ENCODE results near the gene SYT15. TPM values are rescaled to one million over a fixed set of nuclear protein-coding genes. Genes with fewer than 3 reads are reported as not detected.
A peak's percentile ranks its signal among the peaks of the same experiment; 100 is the strongest.

SYT15 gene
- total and polyA plus RNA-seq, 10 donors = 0.20 to 8.4 (median 2.4) TPM

DNA sequence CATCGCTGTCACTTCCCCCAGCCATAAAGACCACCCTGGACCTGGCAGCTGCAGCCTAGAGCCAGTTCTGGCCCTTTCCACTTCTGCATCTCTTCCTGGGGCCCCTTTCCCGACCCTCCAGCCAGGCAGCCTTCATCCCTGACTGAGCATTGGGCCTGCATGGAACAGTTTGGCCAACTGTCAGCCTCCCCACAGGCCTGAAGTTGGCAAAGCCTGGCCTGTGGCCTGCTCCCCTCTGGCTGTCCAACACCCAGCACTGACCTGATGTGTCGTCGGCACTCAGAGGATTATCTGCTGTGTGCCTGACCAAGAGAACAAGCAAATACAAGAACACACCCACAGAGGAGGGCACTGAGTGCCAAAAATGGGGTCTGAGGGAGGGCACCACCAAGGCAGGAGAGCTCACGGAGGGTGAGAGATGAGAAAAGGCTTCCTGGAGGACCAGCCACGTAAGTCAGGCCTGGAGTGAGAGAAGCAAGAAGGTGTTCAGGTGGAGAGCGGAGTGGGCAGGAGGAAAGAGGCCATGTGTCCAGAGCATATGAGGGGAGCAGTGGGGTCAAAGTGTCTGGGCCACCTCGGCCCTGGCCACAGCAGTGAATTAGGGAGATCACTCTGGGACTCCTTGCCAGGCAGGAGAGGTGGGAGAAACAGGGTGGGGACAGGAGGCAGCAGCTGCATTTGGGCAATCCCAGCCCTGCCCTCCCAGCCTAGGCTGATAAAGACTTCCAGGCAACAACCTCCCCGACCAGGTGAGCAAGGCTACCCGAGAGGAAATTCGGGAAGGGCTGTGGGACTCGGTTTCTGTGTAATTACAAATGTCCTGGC lies 27.0 kb upstream of the SYT15 start:
- Histone ChIP-seq H3K9me3 (no peaks in the 10 kb centered on the region), H3K27me3 (replicated peaks in 1 of 7) (peaks cover 6 to 52% (median 22%) of the 10 kb centered on the region in 7 donors), H3K4me3 (no peak overlapping the region), H3K36me3 (no peaks in the 10 kb centered on the region), H3K27ac (no peak overlapping the region), H3K4me1 (peaks cover 0 to 14% (median 11%) of the 10 kb centered on the region in 6 donors)
- intact Hi-C loops (cut with DNase I; ENCODE audit: low total_unique reads) = no loop called here
- TF ChIP-seq POLR2A (IDR thresholded peaks at IDR 0.05) = no peak
- TF ChIP-seq CTCF (IDR thresholded peaks at IDR 0.05 in 8 of 11, conservative IDR thresholded peaks at IDR 0.05 in 3 of 11) = no peak
- TF ChIP-seq POLR2AphosphoS5 (IDR thresholded peaks at IDR 0.05) = no peak
- 78 to 89% (median 81%) methylated on average over 12 of the region's 12 CpGs for WGBS, 5 donors
- DNase-seq = peak; percentile 79

- peaks cover 0 to 19% (median 12%) of the 10 kb centered on the region in 6 donors for H3K4me1 ChIP-seq
- H3K36me3 ChIP-seq = no peaks in the 10 kb centered on the region
- H3K27me3 ChIP-seq (replicated peaks in 1 of 7) = peaks cover 10 to 60% (median 30%) of the 10 kb centered on the region in 7 donors
- H3K27ac ChIP-seq = no peak overlapping the region
- no peaks in the 10 kb centered on the region for H3K9me3 ChIP-seq
- intact Hi-C loops (cut with DNase I; ENCODE audit: low total_unique reads) = no loop called here
- peak; percentile 74 for DNase-seq
- TF ChIP-seq POLR2A (IDR thresholded peaks at IDR 0.05) = no peak
- no peak for TF ChIP-seq CTCF (IDR thresholded peaks at IDR 0.05 in 8 of 11, conservative IDR thresholded peaks at IDR 0.05 in 3 of 11)
- no peak for TF ChIP-seq POLR2AphosphoS5 (IDR thresholded peaks at IDR 0.05)
- 82 to 91% (median 87%) methylated on average over 10 of the region's 10 CpGs for WGBS, 5 donors
- no peak overlapping the region for H3K4me3 ChIP-seq
These were observed 26.2 kb upstream of the SYT15 start for GRCh38 chr10:46552526-46553237.

- WGBS, 5 donors = 63 to 87% (median 76%) methylated on average over 2 of the region's 2 CpGs
- intact Hi-C loops (cut with DNase I; ENCODE audit: low total_unique reads) = no loop called here
- H3K27ac ChIP-seq = no peak overlapping the region
- no peak overlapping the region for H3K4me3 ChIP-seq
- peak; percentile 77 for DNase-seq
- H3K27me3 ChIP-seq (replicated peaks in 1 of 7) = peaks cover 15 to 67% (median 37%) of the 10 kb centered on the region in 7 donors
- no peaks in the 10 kb centered on the region for H3K36me3 ChIP-seq
- no peaks in the 10 kb centered on the region for H3K9me3 ChIP-seq
- peaks cover 0 to 19% (median 12%) of the 10 kb centered on the region in 6 donors for H3K4me1 ChIP-seq
- TF ChIP-seq CTCF (IDR thresholded peaks at IDR 0.05 in 8 of 11, conservative IDR thresholded peaks at IDR 0.05 in 3 of 11) (no peak), POLR2A (IDR thresholded peaks at IDR 0.05) (no peak), POLR2AphosphoS5 (IDR thresholded peaks at IDR 0.05) (no peak)
These were observed 25.5 kb upstream of the SYT15 start for GRCh38 chr10:46553238-46554049.

Measured in spleen (tissue), 11 donors.